Keratinocyte (primary cell): ENCODE data around the gene RHBDL2. TPM values are rescaled to one million over a fixed set of nuclear protein-coding genes. Genes with fewer than 3 reads are reported as not detected.

Source experiments
- DNase-seq: peaks from one replicate; pipeline ENCODE4 v3.0.0-alpha.2; 2011; ENCODE audit warnings: low read depth, missing footprints, low spot score
- FAIRE-seq: peaks from 2 replicates; lab custom pipeline; 2011; peaks lifted over from hg19 to GRCh38; lab: Jason Lieb, UNC
- H2AFZ ChIP-seq: 2 replicates; pipeline ENCODE4 v1.6.0; 2012; ENCODE audit warnings: low read length, control low read depth, inconsistent platforms; ENCODE audit not compliant: control insufficient read depth
- H3K27ac ChIP-seq: 2 replicates; pipeline ENCODE4 v1.5.1; 2011; ENCODE audit warnings: low read length; ENCODE audit not compliant: control insufficient read depth, insufficient read depth
- H3K27me3 ChIP-seq: 3 replicates; pipeline ENCODE4 v1.6.0; 2011; ENCODE audit warnings: low read length; ENCODE audit not compliant: control insufficient read depth, insufficient read depth; ENCODE audit errors: extremely low read depth
- H3K36me3 ChIP-seq, 2 experiments: 2 replicates in 1 of 2; 3 replicates in 1 of 2; pipeline ENCODE4 v1.5.1; 2011; ENCODE audit warnings: low read length in 2 of 2, mild to moderate bottlenecking in 1 of 2; ENCODE audit not compliant: control insufficient read depth in 2 of 2, insufficient read depth in 2 of 2; ENCODE audit errors: extremely low read depth in 1 of 2
- H3K4me1 ChIP-seq: 3 replicates; pipeline ENCODE4 v1.5.1; 2011; ENCODE audit warnings: low read length; ENCODE audit not compliant: control insufficient read depth, insufficient read depth; ENCODE audit errors: extremely low read depth
- H3K4me2 ChIP-seq: 3 replicates; pipeline ENCODE4 v1.6.0; 2011; ENCODE audit warnings: low read depth, low read length; ENCODE audit not compliant: control insufficient read depth, insufficient read depth; ENCODE audit errors: extremely low read depth
- H3K4me3 ChIP-seq, 3 experiments: fragments of 200-600 bp in 1 of 3; sonication (generic) in 1 of 3; 2 replicates in 2 of 3; 3 replicates in 1 of 3; pipeline ENCODE4 v1.5.1; 2011 to 2016; ENCODE audit warnings: low read length in 3 of 3, mild to moderate bottlenecking in 3 of 3, control low read depth in 2 of 3, inconsistent platforms in 1 of 3, low read depth in 1 of 3, mixed read lengths in 1 of 3, mixed run types in 1 of 3, moderate library complexity in 1 of 3; ENCODE audit not compliant: control insufficient read depth in 2 of 3, insufficient read depth in 2 of 3; ENCODE audit errors: extremely low read depth in 1 of 3
- H3K79me2 ChIP-seq: 2 replicates; pipeline ENCODE4 v1.6.0; 2012; ENCODE audit warnings: low read length; ENCODE audit not compliant: control insufficient read depth, insufficient read depth
- H3K9ac ChIP-seq: 3 replicates; pipeline ENCODE4 v1.6.0; 2011; ENCODE audit warnings: low read length; ENCODE audit not compliant: control insufficient read depth, insufficient read depth; ENCODE audit errors: extremely low read depth
- H3K9me1 ChIP-seq: 3 replicates; pipeline ENCODE4 v1.6.0; 2011; ENCODE audit warnings: low read length; ENCODE audit not compliant: control insufficient read depth, insufficient read depth; ENCODE audit errors: extremely low read depth
- H3K9me3 ChIP-seq: 2 replicates; pipeline ENCODE4 v1.5.1; 2012; ENCODE audit warnings: low read depth, low read length; ENCODE audit not compliant: control insufficient read depth
- H4K20me1 ChIP-seq: 3 replicates; pipeline ENCODE4 v1.6.0; 2011; ENCODE audit warnings: low read length; ENCODE audit not compliant: control insufficient read depth, insufficient read depth; ENCODE audit errors: extremely low read depth
- CTCF ChIP-seq, 3 experiments: IDR thresholded peaks in 1 of 3; conservative IDR thresholded peaks in 1 of 3; optimal IDR thresholded peaks in 1 of 3; 2 replicates in 2 of 3; 3 replicates in 1 of 3; pipeline versions ENCODE3 to v1.5.1; 2011; ENCODE audit warnings: low read length in 3 of 3, mild to moderate bottlenecking in 3 of 3, moderate library complexity in 2 of 3, control low read depth in 1 of 3, inconsistent platforms in 1 of 3; ENCODE audit not compliant: insufficient read depth in 2 of 3; ENCODE audit errors: extremely low read depth in 1 of 3
- EZH2 ChIP-seq: IDR thresholded peaks from one replicate; pipeline ENCODE4 v1.6.1; 2012; ENCODE audit warnings: inconsistent platforms, mild to moderate bottlenecking, low read length, moderate library complexity
- dilution Hi-C: fragments of 300-500 bp; cut with MboI; formaldehyde crosslinking; loops from one replicate; pipeline ENCODE4 v1.7.0; 2020; ENCODE audit warnings: low sequenced_read_pairs; ENCODE audit not compliant: extremely low pct_ligation_motif_present
- polyA plus RNA-seq, 5 experiments: library from polyadenylated mRNA; depleted of rRNA in 3 of 5; stranded (reverse) in 3 of 5; stranded (forward) in 1 of 5; unstranded in 1 of 5; fragments of >200 nt; gene quantifications; 1 replicate in 1 of 5; 2 replicates in 3 of 5; 3 replicates in 1 of 5; pipeline versions ENCODE4 v1.2.1 to v1.2.3, GENCODE V29; 2011 to 2012; ENCODE audit warnings: missing spikeins in 2 of 5, low read depth in 1 of 5, low replicate concordance in 1 of 5

RHBDL2 gene
- polyA plus RNA-seq, 1 donor (not counting 4 experiments of a cell fraction or from before 2014, with no cell fraction given) = 7.9 TPM

GRCh38 chr1:38867208-38867607, 74.4 kb downstream of the RHBDL2 start:
- H3K36me3 ChIP-seq = peaks cover 3 to 11% of the 10 kb centered on the region in 2 experiments
- no peaks in the 10 kb centered on the region for H4K20me1 ChIP-seq
- FAIRE-seq (no peak), DNase-seq (no peak)
- H3K27ac ChIP-seq = no peak overlapping the region
- H3K79me2 ChIP-seq = peaks cover 14% of the 10 kb centered on the region
- H3K4me3 ChIP-seq = no peak overlapping the region
- no peaks in the 10 kb centered on the region for H3K27me3 ChIP-seq
- H3K9ac ChIP-seq = no peak overlapping the region
- no peaks in the 10 kb centered on the region for H3K9me1 ChIP-seq
- H2AFZ ChIP-seq = no peak overlapping the region
- peaks cover 7% of the 10 kb centered on the region for H3K4me1 ChIP-seq
- dilution Hi-C loops = no loop called here
- no peak overlapping the region for H3K4me2 ChIP-seq
- H3K9me3 ChIP-seq = no peaks in the 10 kb centered on the region
- TF ChIP-seq CTCF (optimal IDR thresholded peaks at IDR 0.05 in 1 of 3, IDR thresholded peaks at IDR 0.05 in 1 of 3, conservative IDR thresholded peaks at IDR 0.05 in 1 of 3; ENCODE audit: extremely low read depth in 1 of 3, insufficient read depth in 2 of 3, low read length in 3 of 3) = no peak
- no peak for TF ChIP-seq EZH2

DNA sequence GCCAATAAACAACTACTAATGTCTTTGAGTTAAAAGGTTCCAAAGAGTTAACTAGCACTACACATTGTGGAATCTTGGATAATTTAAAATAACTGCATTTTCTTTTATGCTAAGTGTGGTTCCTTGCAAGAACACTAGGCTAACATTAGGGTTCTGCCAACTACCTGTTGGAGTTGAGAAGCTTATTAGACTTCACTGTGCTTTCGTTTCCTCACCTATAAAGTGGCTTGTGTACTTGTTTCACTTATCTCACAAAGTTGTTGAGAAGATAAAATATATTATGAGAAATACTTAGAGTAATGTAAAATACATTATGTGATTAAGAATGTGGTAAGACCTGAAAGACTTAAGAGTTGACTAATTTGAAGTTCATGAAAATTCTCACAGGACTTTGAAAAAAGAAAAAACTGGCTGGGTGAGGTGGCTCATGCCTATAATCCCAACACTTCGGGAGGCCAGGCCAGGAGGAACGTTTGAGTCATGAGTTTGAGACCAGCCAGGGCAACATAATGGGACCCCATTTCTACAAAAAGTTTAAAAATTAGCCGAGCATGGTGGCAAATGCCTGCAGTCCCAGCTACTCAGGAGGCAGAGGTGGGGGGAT, 76.4 kb downstream of the RHBDL2 start:
- dilution Hi-C loops = no loop called here

More for the DNA sequence above, 76.4 kb downstream of the RHBDL2 start:
- no peak overlapping the region for H3K4me3 ChIP-seq
- H3K4me2 ChIP-seq = no peak overlapping the region
- H3K27ac ChIP-seq = no peak overlapping the region
- FAIRE-seq (no peak), DNase-seq (no peak)
- H3K9me1 ChIP-seq = no peaks in the 10 kb centered on the region
- peaks cover 8% of the 10 kb centered on the region for H3K79me2 ChIP-seq
- H3K4me1 ChIP-seq = peaks cover 7% of the 10 kb centered on the region
- peak in 2 of 3 experiments; percentile 10 to 16 for TF ChIP-seq CTCF (optimal IDR thresholded peaks at IDR 0.05 in 1 of 3, IDR thresholded peaks at IDR 0.05 in 1 of 3, conservative IDR thresholded peaks at IDR 0.05 in 1 of 3; ENCODE audit: extremely low read depth in 1 of 3, insufficient read depth in 2 of 3, low read length in 3 of 3)
- no peak for TF ChIP-seq EZH2
- H2AFZ ChIP-seq = no peak overlapping the region
- no peak overlapping the region for H3K9ac ChIP-seq
- H3K27me3 ChIP-seq = no peaks in the 10 kb centered on the region
- H3K36me3 ChIP-seq = peaks cover 1 to 11% of the 10 kb centered on the region in 2 experiments
- H4K20me1 ChIP-seq = no peaks in the 10 kb centered on the region
- no peaks in the 10 kb centered on the region for H3K9me3 ChIP-seq
